Rectal smooth muscle tissue (tissue), 1 donor: ENCODE results near the gene FMN1.

ENCODE experiments used
- H3K27ac ChIP-seq: one replicate; pipeline ENCODE4 v1.7.0; 2013; ENCODE audit warnings: low read depth, low read length, inconsistent platforms
- H3K27me3 ChIP-seq: one replicate; pipeline ENCODE4 v1.7.0; 2013; ENCODE audit warnings: low read length; ENCODE audit not compliant: control insufficient read depth, insufficient read depth
- H3K36me3 ChIP-seq: one replicate; pipeline ENCODE4 v1.7.0; 2013; ENCODE audit warnings: low read length; ENCODE audit not compliant: control insufficient read depth, insufficient read depth
- H3K4me1 ChIP-seq: one replicate; pipeline ENCODE4 v1.7.0; 2013; ENCODE audit warnings: low read length; ENCODE audit not compliant: control insufficient read depth, insufficient read depth
- H3K4me3 ChIP-seq: one replicate; pipeline ENCODE4 v1.7.0; 2013; ENCODE audit warnings: low read length
- H3K9ac ChIP-seq: one replicate; pipeline ENCODE4 v1.7.0; 2013; ENCODE audit warnings: low read length

FMN1 gene

GRCh38 chr15:33160581-33161165 is 33.8 kb downstream of the FMN1 start:
- no peaks in the 10 kb centered on the region for H3K36me3 ChIP-seq
- H3K27ac ChIP-seq: peak overlapping the region; percentile 48
- H3K9ac ChIP-seq: no peak overlapping the region
- H3K4me3 ChIP-seq: no peak overlapping the region
- H3K4me1 ChIP-seq: peaks cover 6% of the 10 kb centered on the region
- H3K27me3 ChIP-seq: no peaks in the 10 kb centered on the region

GRCh38 chr15:33159726-33160453 is 34.6 kb downstream of the FMN1 start:
- peak overlapping the region; percentile 58 for H3K27ac ChIP-seq
- no peaks in the 10 kb centered on the region for H3K27me3 ChIP-seq

GRCh38 chr15:33158366-33158765 is 36.1 kb downstream of the FMN1 start:
- H3K9ac ChIP-seq: no peak overlapping the region
- peaks cover 6% of the 10 kb centered on the region for H3K4me1 ChIP-seq
- no peak overlapping the region for H3K4me3 ChIP-seq
- H3K36me3 ChIP-seq: no peaks in the 10 kb centered on the region
- H3K27me3 ChIP-seq: no peaks in the 10 kb centered on the region
- H3K27ac ChIP-seq: no peak overlapping the region

More at GRCh38 chr15:33159726-33160453, 34.6 kb downstream of the FMN1 start:
- Histone ChIP-seq H3K9ac (no peak overlapping the region), H3K4me3 (no peak overlapping the region), H3K36me3 (no peaks in the 10 kb centered on the region), H3K4me1 (peaks cover 6% of the 10 kb centered on the region)

GRCh38 chr15:33157371-33158037 is 37.0 kb downstream of the FMN1 start:
- Histone ChIP-seq H3K9ac (no peak overlapping the region), H3K36me3 (no peaks in the 10 kb centered on the region), H3K4me1 (peaks cover 8% of the 10 kb centered on the region), H3K27ac (no peak overlapping the region), H3K27me3 (no peaks in the 10 kb centered on the region), H3K4me3 (no peak overlapping the region)

- no peak overlapping the region for H3K4me3 ChIP-seq
- H3K4me1 ChIP-seq: peaks cover 8% of the 10 kb centered on the region
- H3K9ac ChIP-seq: no peak overlapping the region
- no peaks in the 10 kb centered on the region for H3K36me3 ChIP-seq
- no peak overlapping the region for H3K27ac ChIP-seq
- no peaks in the 10 kb centered on the region for H3K27me3 ChIP-seq
These were observed 38.7 kb downstream of the FMN1 start for GRCh38 chr15:33155691-33156420.

- no peaks in the 10 kb centered on the region for H3K36me3 ChIP-seq
- no peak overlapping the region for H3K4me3 ChIP-seq
- H3K4me1 ChIP-seq: peaks cover 3% of the 10 kb centered on the region
- H3K27me3 ChIP-seq: no peaks in the 10 kb centered on the region
- no peak overlapping the region for H3K9ac ChIP-seq
- H3K27ac ChIP-seq: peak overlapping the region; percentile 31
These were observed 40.0 kb downstream of the FMN1 start for GRCh38 chr15:33154351-33155166.

GRCh38 chr15:33153548-33153947 is 41.0 kb downstream of the FMN1 start:
- peaks cover 3% of the 10 kb centered on the region for H3K4me1 ChIP-seq
- H3K27ac ChIP-seq: no peak overlapping the region
- H3K9ac ChIP-seq: no peak overlapping the region
- no peak overlapping the region for H3K4me3 ChIP-seq
- no peaks in the 10 kb centered on the region for H3K36me3 ChIP-seq
- H3K27me3 ChIP-seq: no peaks in the 10 kb centered on the region

- H3K27me3 ChIP-seq: no peaks in the 10 kb centered on the region
- no peak overlapping the region for H3K4me3 ChIP-seq
- H3K27ac ChIP-seq: no peak overlapping the region
- H3K9ac ChIP-seq: no peak overlapping the region
- peaks cover 3% of the 10 kb centered on the region for H3K4me1 ChIP-seq
- no peaks in the 10 kb centered on the region for H3K36me3 ChIP-seq
These were observed 41.9 kb downstream of the FMN1 start for GRCh38 chr15:33152502-33153109.

GRCh38 chr15:33150971-33151370 is 43.5 kb downstream of the FMN1 start:
- Histone ChIP-seq H3K27me3 (no peaks in the 10 kb centered on the region), H3K36me3 (no peaks in the 10 kb centered on the region), H3K4me1 (peaks cover 3% of the 10 kb centered on the region), H3K4me3 (no peak overlapping the region), H3K9ac (no peak overlapping the region), H3K27ac (no peak overlapping the region)

- H3K27me3 ChIP-seq: no peaks in the 10 kb centered on the region
- H3K27ac ChIP-seq: no peak overlapping the region
- no peak overlapping the region for H3K4me3 ChIP-seq
- H3K9ac ChIP-seq: no peak overlapping the region
- peaks cover 3% of the 10 kb centered on the region for H3K4me1 ChIP-seq
- no peaks in the 10 kb centered on the region for H3K36me3 ChIP-seq
These were observed 44.0 kb downstream of the FMN1 start for GRCh38 chr15:33150431-33150941.

- no peak overlapping the region for H3K27ac ChIP-seq
- H3K27me3 ChIP-seq: no peaks in the 10 kb centered on the region
- no peak overlapping the region for H3K9ac ChIP-seq
- no peaks in the 10 kb centered on the region for H3K36me3 ChIP-seq
- H3K4me1 ChIP-seq: peaks cover 3% of the 10 kb centered on the region
- no peak overlapping the region for H3K4me3 ChIP-seq
These were observed 44.6 kb downstream of the FMN1 start for GRCh38 chr15:33149919-33150318.
